WTC11 (cell line): Measurements from ENCODE around the gene FARP2.

ENCODE experiments used
- AFF4 ChIP-seq: sonication (generic); formaldehyde crosslinking; IDR thresholded peaks from 2 replicates; pipeline ENCODE4 v1.8.1; 2023; ENCODE audit warnings: mild to moderate bottlenecking, missing genetic modification reagents, borderline replicate concordance
- CBFB ChIP-seq: sonication (generic); formaldehyde crosslinking; IDR thresholded peaks from 2 replicates; pipeline ENCODE4 v1.8.1; 2022; ENCODE audit warnings: mild to moderate bottlenecking, low read depth, missing genetic modification reagents
- CREB1 ChIP-seq: sonication (generic); formaldehyde crosslinking; IDR thresholded peaks from 2 replicates; pipeline ENCODE4 v1.8.0; 2023; ENCODE audit warnings: mild to moderate bottlenecking, missing genetic modification reagents
- CTCF ChIP-seq: fragments of 200-600 bp; IDR thresholded peaks from 2 replicates; pipeline ENCODE4 v1.8.0; 2022; ENCODE audit warnings: antibody characterized with exemption
- E2F5 ChIP-seq: sonication (generic); formaldehyde crosslinking; IDR thresholded peaks from 2 replicates; pipeline ENCODE4 v1.8.1; 2022; ENCODE audit warnings: mild to moderate bottlenecking, moderate library complexity, missing genetic modification reagents
- FOXP4 ChIP-seq: sonication (generic); formaldehyde crosslinking; IDR thresholded peaks from 2 replicates; pipeline ENCODE4 v1.8.0; 2022; ENCODE audit warnings: mild to moderate bottlenecking, missing genetic modification reagents
- GABPB1 ChIP-seq: sonication (generic); formaldehyde crosslinking; IDR thresholded peaks from 2 replicates; pipeline ENCODE4 v1.8.1; 2023; ENCODE audit warnings: mild to moderate bottlenecking, missing genetic modification reagents
- MAX ChIP-seq: sonication (generic); formaldehyde crosslinking; IDR thresholded peaks from 2 replicates; pipeline ENCODE4 v1.8.0; 2022; ENCODE audit warnings: mild to moderate bottlenecking, missing genetic modification reagents
- NR3C1 ChIP-seq: sonication (generic); formaldehyde crosslinking; conservative IDR thresholded peaks from 2 replicates; pipeline ENCODE4 v1.8.1; 2023; ENCODE audit warnings: low read depth, mild to moderate bottlenecking, missing genetic modification reagents
- STAT6 ChIP-seq: sonication (generic); formaldehyde crosslinking; conservative IDR thresholded peaks from 2 replicates; pipeline ENCODE4 v1.8.1; 2023; ENCODE audit warnings: mild to moderate bottlenecking, low read depth, missing genetic modification reagents, moderate library complexity
- USF1 ChIP-seq: sonication (generic); formaldehyde crosslinking; IDR thresholded peaks from 2 replicates; pipeline ENCODE4 v1.8.0; 2022; ENCODE audit warnings: mild to moderate bottlenecking, missing genetic modification reagents
- ZNF423 ChIP-seq: fragments of 250-450 bp; sonication (Bioruptor Pico); IDR thresholded peaks from 2 replicates; pipeline ENCODE4 v2.1.2; 2022; ENCODE audit warnings: mild to moderate bottlenecking, moderate library complexity
- ZSCAN18 ChIP-seq: fragments of 250-450 bp; sonication (Bioruptor Pico); IDR thresholded peaks from 2 replicates; pipeline ENCODE4 v2.1.2; 2022; ENCODE audit warnings: mild to moderate bottlenecking, moderate library complexity

GRCh38 chr2:241502281-241502680, 146.2 kb downstream of the FARP2 start:
- no peak for TF ChIP-seq CREB1 (CRISPR knock-in tag)
- no peak for TF ChIP-seq STAT6
- no peak for TF ChIP-seq MAX (CRISPR knock-in tag)
- TF ChIP-seq CTCF: no peak
- no peak for TF ChIP-seq FOXP4 (CRISPR knock-in tag)
- no peak for TF ChIP-seq ZNF423
- TF ChIP-seq USF1 (CRISPR knock-in tag): no peak
- TF ChIP-seq ZSCAN18 (CRISPR knock-in tag): no peak
- no peak for TF ChIP-seq NR3C1 (CRISPR knock-in tag)
- no peak for TF ChIP-seq E2F5 (CRISPR knock-in tag)
- TF ChIP-seq GABPB1 (CRISPR knock-in tag): no peak
- no peak for TF ChIP-seq AFF4
- no peak for TF ChIP-seq CBFB (CRISPR knock-in tag)
